ENCODE data around the gene ING1. TPM values are rescaled to one million over a fixed set of nuclear protein-coding genes. Genes with fewer than 3 reads are reported as not detected.
A peak's percentile ranks its signal among the peaks of the same experiment; 100 is the strongest.

ING1 gene
- total RNA-seq, 1 donor from 2014 or later = 26.8 TPM

- DNase-seq (ENCODE audit: low read depth, low spot score) = peak; percentile 90
- H3K4me3 Mint-ChIP-seq = peak within 1 kb of the TSS; percentile 93
- no peaks in the 10 kb centered on the region for H3K27me3 Mint-ChIP-seq (ENCODE audit: low read depth)
- H3K4me1 Mint-ChIP-seq = peaks cover 51% of the 10 kb centered on the region
- H3K9me3 Mint-ChIP-seq = no peaks in the 10 kb centered on the region
- H3K36me3 Mint-ChIP-seq (ENCODE audit: low read depth) = peaks cover 7% of the 10 kb centered on the region
- TF ChIP-seq CTCF (conservative IDR thresholded peaks at IDR 0.05) = no peak
- H3K27ac Mint-ChIP-seq (ENCODE audit: unreplicated experiment) = peak within 1 kb of the TSS; percentile 89
Measured at GRCh38 chr13:110705826-110706569, 7.5 kb upstream of the ING1 start, which contains the start of gene CARS2. Gene CARS2, minus strand, starts transcription at chr13:110706116. Its CDS starts 23 bp downstream, at chr13:110706093.

GRCh38 chr13:110706570-110707372 is 6.7 kb upstream of the ING1 start:
- DNase-seq (ENCODE audit: low read depth, low spot score) = no peak
- no peak for TF ChIP-seq CTCF (conservative IDR thresholded peaks at IDR 0.05)
- peaks cover 3% of the 10 kb centered on the region for H3K36me3 Mint-ChIP-seq (ENCODE audit: low read depth)
- peaks cover 55% of the 10 kb centered on the region for H3K4me1 Mint-ChIP-seq
- peak overlapping the region; percentile 76 for H3K27ac Mint-ChIP-seq (ENCODE audit: unreplicated experiment)
- no peaks in the 10 kb centered on the region for H3K9me3 Mint-ChIP-seq
- no peaks in the 10 kb centered on the region for H3K27me3 Mint-ChIP-seq (ENCODE audit: low read depth)
- H3K4me3 Mint-ChIP-seq = peak overlapping the region; percentile 80

- H3K27me3 Mint-ChIP-seq (ENCODE audit: low read depth) = peaks cover 10% of the 10 kb centered on the region
- no peak for TF ChIP-seq CTCF (conservative IDR thresholded peaks at IDR 0.05)
- H3K9me3 Mint-ChIP-seq = no peaks in the 10 kb centered on the region
- H3K4me3 Mint-ChIP-seq = peak overlapping the region; percentile 97
- H3K27ac Mint-ChIP-seq (ENCODE audit: unreplicated experiment) = peak overlapping the region; percentile 100
- peaks cover 35% of the 10 kb centered on the region for H3K4me1 Mint-ChIP-seq
- peak; percentile 76 for DNase-seq (ENCODE audit: low read depth, low spot score)
- peaks cover 6% of the 10 kb centered on the region for H3K36me3 Mint-ChIP-seq (ENCODE audit: low read depth)
Measured at GRCh38 chr13:110712081-110712848, 1.2 kb upstream of the ING1 start.

- Mint-ChIP-seq H3K27ac (ENCODE audit: unreplicated experiment) (peak overlapping the region; percentile 100), H3K4me1 (peaks cover 38% of the 10 kb centered on the region), H3K36me3 (ENCODE audit: low read depth) (peaks cover 6% of the 10 kb centered on the region), H3K27me3 (ENCODE audit: low read depth) (peaks cover 10% of the 10 kb centered on the region), H3K4me3 (peak overlapping the region; percentile 97), H3K9me3 (no peaks in the 10 kb centered on the region)
- peak; percentile 98 for DNase-seq (ENCODE audit: low read depth, low spot score)
- TF ChIP-seq CTCF (conservative IDR thresholded peaks at IDR 0.05) = no peak
Measured at GRCh38 chr13:110712849-110713641, 455 bp upstream of the ING1 start.
